KMS-11 (cell line): Measurements from ENCODE around the gene ARMC6.

ENCODE experiments used
- H2AFZ ChIP-seq: fragments of 200-600 bp; sonication (generic); 2 replicates; pipeline ENCODE4 v1.6.1; 2016; ENCODE audit warnings: antibody characterized with exemption, mixed run types, low read depth
- H3K27ac ChIP-seq: fragments of 200-600 bp; sonication (generic); 2 replicates; pipeline ENCODE4 v1.6.1; 2016; ENCODE audit warnings: mild to moderate bottlenecking, mixed run types
- H3K27me3 ChIP-seq: fragments of 200-600 bp; sonication (generic); 2 replicates; pipeline ENCODE4 v1.6.1; 2017; ENCODE audit warnings: mild to moderate bottlenecking, low read depth, mixed run types, moderate library complexity; ENCODE audit not compliant: insufficient read depth
- H3K36me3 ChIP-seq: fragments of 200-600 bp; sonication (generic); 2 replicates; pipeline ENCODE4 v1.6.1; 2017; ENCODE audit warnings: mild to moderate bottlenecking, mixed run types; ENCODE audit not compliant: insufficient read depth
- H3K4me1 ChIP-seq: fragments of 200-600 bp; sonication (generic); 2 replicates; pipeline ENCODE4 v1.6.1; 2016; ENCODE audit warnings: mild to moderate bottlenecking, low read depth, mixed run types; ENCODE audit not compliant: poor library complexity, severe bottlenecking
- H3K4me2 ChIP-seq: fragments of 200-600 bp; sonication (generic); 2 replicates; pipeline ENCODE4 v1.7.0; 2016; ENCODE audit warnings: mild to moderate bottlenecking, mixed run types
- H3K4me3 ChIP-seq: fragments of 200-600 bp; sonication (generic); IDR thresholded peaks from 2 replicates; pipeline ENCODE4 v1.6.1; 2017; ENCODE audit warnings: low read depth, low read length, mixed read lengths; ENCODE audit not compliant: insufficient read depth
- H3K79me2 ChIP-seq: fragments of 200-600 bp; sonication (generic); 2 replicates; pipeline ENCODE4 v1.6.1; 2016; ENCODE audit warnings: low read depth, mixed run types; ENCODE audit not compliant: insufficient read depth
- H3K9ac ChIP-seq: fragments of 200-600 bp; sonication (generic); 2 replicates; pipeline ENCODE4 v1.6.1; 2016; ENCODE audit warnings: mild to moderate bottlenecking, mixed run types
- H4K20me1 ChIP-seq: fragments of 200-600 bp; sonication (generic); 2 replicates; pipeline ENCODE4 v1.6.1; 2016; ENCODE audit warnings: mild to moderate bottlenecking, mixed run types; ENCODE audit not compliant: insufficient read depth
- TF ChIP-seq, protein P1 (sequence below): fragments of 200-600 bp; sonication (generic); conservative IDR thresholded peaks from 2 replicates; pipeline ENCODE4 v1.6.1; 2017; ENCODE audit warnings: low read depth, mild to moderate bottlenecking, antibody characterized with exemption, low read length, moderate library complexity, mixed read lengths

The ARMC6 gene

DNA sequence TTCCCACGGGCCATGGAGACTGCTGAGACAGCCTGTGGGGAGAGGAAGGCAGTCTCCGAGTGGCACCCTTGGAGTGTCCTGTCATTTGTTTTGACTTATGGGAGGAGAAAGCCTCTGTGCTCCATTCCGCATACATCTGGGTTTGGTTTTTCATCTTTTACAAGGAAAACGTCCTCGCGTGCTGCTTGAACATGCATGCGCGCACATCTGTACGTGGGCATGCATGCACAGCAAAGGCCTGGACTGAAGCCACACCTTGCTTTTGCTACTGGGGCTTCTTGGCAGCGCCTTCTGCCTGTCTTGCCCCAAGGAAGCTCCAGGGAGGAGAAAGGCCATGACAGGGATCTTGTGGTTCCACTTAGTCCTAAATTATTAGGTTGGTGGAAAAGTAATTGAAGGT, 44.1 kb upstream of the ARMC6 start:
- no peaks in the 10 kb centered on the region; the same call in 1 of the 2 replicates for H3K36me3 ChIP-seq
- H3K4me2 ChIP-seq: no peak overlapping the region
- H3K27ac ChIP-seq: no peak overlapping the region
- no peak overlapping the region for H3K9ac ChIP-seq
- H2AFZ ChIP-seq: no peak overlapping the region
- H3K4me1 ChIP-seq: no peaks in the 10 kb centered on the region
- TF ChIP-seq, protein P1, sequence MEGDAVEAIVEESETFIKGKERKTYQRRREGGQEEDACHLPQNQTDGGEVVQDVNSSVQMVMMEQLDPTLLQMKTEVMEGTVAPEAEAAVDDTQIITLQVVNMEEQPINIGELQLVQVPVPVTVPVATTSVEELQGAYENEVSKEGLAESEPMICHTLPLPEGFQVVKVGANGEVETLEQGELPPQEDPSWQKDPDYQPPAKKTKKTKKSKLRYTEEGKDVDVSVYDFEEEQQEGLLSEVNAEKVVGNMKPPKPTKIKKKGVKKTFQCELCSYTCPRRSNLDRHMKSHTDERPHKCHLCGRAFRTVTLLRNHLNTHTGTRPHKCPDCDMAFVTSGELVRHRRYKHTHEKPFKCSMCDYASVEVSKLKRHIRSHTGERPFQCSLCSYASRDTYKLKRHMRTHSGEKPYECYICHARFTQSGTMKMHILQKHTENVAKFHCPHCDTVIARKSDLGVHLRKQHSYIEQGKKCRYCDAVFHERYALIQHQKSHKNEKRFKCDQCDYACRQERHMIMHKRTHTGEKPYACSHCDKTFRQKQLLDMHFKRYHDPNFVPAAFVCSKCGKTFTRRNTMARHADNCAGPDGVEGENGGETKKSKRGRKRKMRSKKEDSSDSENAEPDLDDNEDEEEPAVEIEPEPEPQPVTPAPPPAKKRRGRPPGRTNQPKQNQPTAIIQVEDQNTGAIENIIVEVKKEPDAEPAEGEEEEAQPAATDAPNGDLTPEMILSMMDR: no peak
- no peaks in the 10 kb centered on the region for H3K27me3 ChIP-seq
- no peak overlapping the region for H3K4me3 ChIP-seq
- no peaks in the 10 kb centered on the region for H3K79me2 ChIP-seq
- H4K20me1 ChIP-seq: no peaks in the 10 kb centered on the region

DNA sequence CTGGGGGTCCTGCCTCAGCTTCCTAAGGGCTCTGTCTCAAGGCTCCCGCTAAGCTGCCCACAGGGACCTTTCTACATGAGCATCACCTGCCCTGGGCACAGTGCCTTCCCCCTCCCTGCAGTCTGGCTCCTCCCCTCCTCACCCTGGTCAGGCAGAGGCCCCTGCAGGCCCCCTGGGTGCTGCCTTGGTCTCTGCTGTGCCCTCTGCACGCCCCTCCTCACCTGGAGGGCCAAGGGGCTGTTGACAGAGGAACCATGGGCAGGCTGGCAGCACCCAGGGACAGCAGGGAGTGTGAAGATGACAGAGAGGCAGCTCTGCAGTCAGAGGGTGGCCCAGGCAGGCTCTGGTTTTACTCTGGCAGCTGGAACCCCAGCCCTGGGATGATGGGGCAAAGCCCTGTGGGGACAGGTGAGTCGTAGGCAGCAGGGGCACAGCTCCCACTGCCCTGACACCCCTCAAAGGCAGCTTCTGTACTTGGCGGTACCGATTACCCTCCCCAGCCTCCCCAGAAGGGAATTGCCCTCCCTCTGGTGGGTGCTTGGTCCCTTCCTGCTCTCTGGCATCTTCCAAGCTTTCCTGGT, 43.2 kb upstream of the ARMC6 start:
- no peak overlapping the region for H3K27ac ChIP-seq
- H3K9ac ChIP-seq: no peak overlapping the region
- no peaks in the 10 kb centered on the region for H4K20me1 ChIP-seq
- no peaks in the 10 kb centered on the region for H3K27me3 ChIP-seq
- H2AFZ ChIP-seq: no peak overlapping the region
- no peaks in the 10 kb centered on the region for H3K79me2 ChIP-seq
- H3K4me1 ChIP-seq: no peaks in the 10 kb centered on the region
- TF ChIP-seq, protein P1: no peak
- H3K4me2 ChIP-seq: no peak overlapping the region
- no peak overlapping the region for H3K4me3 ChIP-seq
- no peaks in the 10 kb centered on the region; the same call in 1 of the 2 replicates for H3K36me3 ChIP-seq

DNA sequence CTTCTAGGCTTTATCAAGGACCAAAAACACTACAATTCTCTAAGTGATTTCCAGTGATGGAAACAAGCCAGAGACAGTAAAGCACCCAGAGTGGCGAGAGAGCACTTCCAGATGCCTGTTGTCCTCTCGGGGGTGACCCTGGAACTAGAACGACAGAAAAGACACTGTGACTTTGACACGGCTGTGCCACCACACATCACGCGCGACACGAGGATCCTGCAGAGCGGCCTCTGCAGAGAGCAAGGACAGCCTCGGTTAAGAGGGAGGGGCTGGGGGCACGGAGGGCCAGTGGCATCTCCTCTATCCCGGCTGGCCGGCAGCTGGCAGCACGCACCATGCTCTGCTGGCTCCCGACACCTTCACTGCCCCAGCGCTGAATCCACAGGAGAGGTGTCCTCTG, 42.4 kb upstream of the ARMC6 start:
- Histone ChIP-seq H3K9ac (no peak overlapping the region), H2AFZ (no peak overlapping the region), H3K4me1 (no peaks in the 10 kb centered on the region), H3K79me2 (no peaks in the 10 kb centered on the region), H3K27me3 (no peaks in the 10 kb centered on the region), H3K4me3 (no peak overlapping the region), H3K27ac (no peak overlapping the region), H4K20me1 (no peaks in the 10 kb centered on the region), H3K4me2 (no peak overlapping the region), H3K36me3 (no peaks in the 10 kb centered on the region; the same call in 1 of the 2 replicates)
- TF ChIP-seq, protein P1: no peak

DNA sequence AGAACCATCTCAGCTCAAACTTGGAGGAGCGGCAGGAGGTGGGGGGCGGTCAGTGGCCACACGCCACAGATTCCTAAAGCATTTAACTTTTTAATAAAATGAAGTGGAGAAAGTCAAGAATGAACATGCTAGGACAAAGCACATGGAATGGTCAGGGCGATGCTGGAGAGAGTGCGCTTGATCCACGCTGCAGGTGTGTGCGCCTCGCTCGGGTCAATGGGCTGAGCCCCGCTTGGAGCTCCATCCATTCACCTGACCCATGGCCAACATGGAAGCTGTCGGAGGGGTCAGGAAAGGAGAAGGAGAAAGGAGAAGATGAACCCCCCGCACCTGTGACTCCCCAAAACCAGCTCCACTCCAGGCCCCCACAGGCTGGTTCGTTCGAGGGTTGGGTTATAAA, 41.9 kb upstream of the ARMC6 start:
- no peaks in the 10 kb centered on the region; the same call in 1 of the 2 replicates for H3K36me3 ChIP-seq
- H4K20me1 ChIP-seq: no peaks in the 10 kb centered on the region
- H3K27ac ChIP-seq: no peak overlapping the region
- H3K4me1 ChIP-seq: no peaks in the 10 kb centered on the region
- H3K27me3 ChIP-seq: no peaks in the 10 kb centered on the region
- no peak overlapping the region for H3K4me3 ChIP-seq
- TF ChIP-seq, protein P1: no peak
- H3K4me2 ChIP-seq: no peak overlapping the region
- no peaks in the 10 kb centered on the region for H3K79me2 ChIP-seq
- no peak overlapping the region for H3K9ac ChIP-seq
- no peak overlapping the region for H2AFZ ChIP-seq
